Parathyroid adenoma (tissue), 2 donors: ENCODE results near the gene ORMDL1.
A peak's percentile ranks its signal among the peaks of the same experiment; 100 is the strongest.
"Not testable (repeated sequence)": the region's sequence is repeated elsewhere in the genome, so short reads cannot be mapped to it uniquely, and the experiment has no call there.

Experiments
- H2AFZ ChIP-seq: fragments of 300-600 bp; sonication (generic); one replicate; pipeline ENCODE4 v1.7.0; 2017; ENCODE audit warnings: antibody characterized with exemption, mild to moderate bottlenecking
- H3K27ac ChIP-seq: fragments of 300-600 bp; sonication (generic); one replicate; pipeline ENCODE4 v1.7.0; 2017
- H3K27me3 ChIP-seq: fragments of 300-600 bp; sonication (generic); one replicate; pipeline ENCODE4 v1.7.0; 2017; ENCODE audit warnings: low read length; ENCODE audit not compliant: control insufficient read depth, insufficient read depth
- H3K36me3 ChIP-seq: fragments of 300-600 bp; sonication (generic); one replicate; pipeline ENCODE4 v1.7.0; 2017; ENCODE audit warnings: low read length; ENCODE audit not compliant: control insufficient read depth, insufficient read depth
- H3K4me1 ChIP-seq: fragments of 300-600 bp; sonication (generic); one replicate; pipeline ENCODE4 v1.7.0; 2017; ENCODE audit warnings: control low read depth
- H3K4me2 ChIP-seq: fragments of 300-600 bp; sonication (generic); one replicate; pipeline ENCODE4 v1.7.0; 2017; ENCODE audit warnings: low read length
- H3K4me3 ChIP-seq: fragments of 300-600 bp; sonication (generic); one replicate; pipeline ENCODE4 v1.7.0; 2017; ENCODE audit warnings: low read depth, low read length
- H3K79me2 ChIP-seq: fragments of 300-600 bp; sonication (generic); one replicate; pipeline ENCODE4 v1.7.0; 2017; ENCODE audit warnings: control low read depth
- H3K9ac ChIP-seq: fragments of 300-600 bp; sonication (generic); one replicate; pipeline ENCODE4 v1.7.0; 2017; ENCODE audit warnings: mild to moderate bottlenecking
- H3K9me3 ChIP-seq: fragments of 300-600 bp; sonication (generic); one replicate; pipeline ENCODE4 v1.7.0; 2017; ENCODE audit warnings: low read length; ENCODE audit not compliant: control insufficient read depth
- TF ChIP-seq, protein P1 (sequence below): fragments of 300-600 bp; sonication (generic); IDR thresholded peaks from one replicate; pipeline ENCODE4 v1.7.0; 2017; ENCODE audit warnings: antibody characterized with exemption, mild to moderate bottlenecking
- donor health status: primary hyperparathyroidism.

ORMDL1 gene

DNA sequence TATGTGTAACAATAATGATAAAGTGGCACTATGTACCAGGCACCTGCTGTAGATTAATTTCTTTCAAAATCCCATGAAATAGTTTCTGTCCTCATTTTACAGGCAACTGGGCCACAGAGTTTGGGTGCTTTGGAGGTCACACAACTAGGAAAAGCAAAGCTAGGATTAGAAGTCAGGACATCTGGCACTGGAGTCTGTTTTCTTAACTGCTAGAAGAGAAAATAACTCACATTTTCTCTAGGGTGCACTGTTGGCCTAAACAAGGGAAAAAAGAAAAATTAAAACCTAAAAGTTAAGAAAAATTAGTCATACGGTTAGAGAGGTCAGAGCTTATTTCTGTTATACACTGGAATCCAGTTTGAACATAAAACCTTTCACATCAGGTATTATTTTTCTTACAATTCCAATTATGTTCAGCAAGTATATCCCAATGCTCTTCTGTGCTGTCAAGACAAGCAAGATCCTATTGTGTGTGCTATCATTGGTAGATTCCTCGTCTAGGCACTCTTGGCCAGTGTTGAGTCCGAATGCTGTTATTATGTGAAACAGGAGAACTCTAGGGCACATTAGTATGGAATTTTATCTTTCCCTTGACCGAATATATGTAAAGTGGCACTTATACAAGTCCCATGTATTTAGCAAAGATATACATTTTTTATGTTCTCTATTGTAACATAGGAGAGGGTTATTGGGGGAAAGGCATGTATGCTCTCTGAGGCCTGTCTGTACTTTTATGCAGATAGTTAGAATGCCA, 20.1 kb downstream of the ORMDL1 start:
- Histone ChIP-seq H3K27ac (no peak overlapping the region), H3K79me2 (no peaks in the 10 kb centered on the region), H3K4me1 (peaks cover 3% of the 10 kb centered on the region), H3K4me3 (no peak overlapping the region), H2AFZ (peak overlapping the region; percentile 96), H3K9ac (no peak overlapping the region), H3K27me3 (no peaks in the 10 kb centered on the region), H3K9me3 (no peaks in the 10 kb centered on the region), H3K36me3 (no peaks in the 10 kb centered on the region), H3K4me2 (no peak overlapping the region)
- TF ChIP-seq, protein P1, sequence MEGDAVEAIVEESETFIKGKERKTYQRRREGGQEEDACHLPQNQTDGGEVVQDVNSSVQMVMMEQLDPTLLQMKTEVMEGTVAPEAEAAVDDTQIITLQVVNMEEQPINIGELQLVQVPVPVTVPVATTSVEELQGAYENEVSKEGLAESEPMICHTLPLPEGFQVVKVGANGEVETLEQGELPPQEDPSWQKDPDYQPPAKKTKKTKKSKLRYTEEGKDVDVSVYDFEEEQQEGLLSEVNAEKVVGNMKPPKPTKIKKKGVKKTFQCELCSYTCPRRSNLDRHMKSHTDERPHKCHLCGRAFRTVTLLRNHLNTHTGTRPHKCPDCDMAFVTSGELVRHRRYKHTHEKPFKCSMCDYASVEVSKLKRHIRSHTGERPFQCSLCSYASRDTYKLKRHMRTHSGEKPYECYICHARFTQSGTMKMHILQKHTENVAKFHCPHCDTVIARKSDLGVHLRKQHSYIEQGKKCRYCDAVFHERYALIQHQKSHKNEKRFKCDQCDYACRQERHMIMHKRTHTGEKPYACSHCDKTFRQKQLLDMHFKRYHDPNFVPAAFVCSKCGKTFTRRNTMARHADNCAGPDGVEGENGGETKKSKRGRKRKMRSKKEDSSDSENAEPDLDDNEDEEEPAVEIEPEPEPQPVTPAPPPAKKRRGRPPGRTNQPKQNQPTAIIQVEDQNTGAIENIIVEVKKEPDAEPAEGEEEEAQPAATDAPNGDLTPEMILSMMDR, result no peak

DNA sequence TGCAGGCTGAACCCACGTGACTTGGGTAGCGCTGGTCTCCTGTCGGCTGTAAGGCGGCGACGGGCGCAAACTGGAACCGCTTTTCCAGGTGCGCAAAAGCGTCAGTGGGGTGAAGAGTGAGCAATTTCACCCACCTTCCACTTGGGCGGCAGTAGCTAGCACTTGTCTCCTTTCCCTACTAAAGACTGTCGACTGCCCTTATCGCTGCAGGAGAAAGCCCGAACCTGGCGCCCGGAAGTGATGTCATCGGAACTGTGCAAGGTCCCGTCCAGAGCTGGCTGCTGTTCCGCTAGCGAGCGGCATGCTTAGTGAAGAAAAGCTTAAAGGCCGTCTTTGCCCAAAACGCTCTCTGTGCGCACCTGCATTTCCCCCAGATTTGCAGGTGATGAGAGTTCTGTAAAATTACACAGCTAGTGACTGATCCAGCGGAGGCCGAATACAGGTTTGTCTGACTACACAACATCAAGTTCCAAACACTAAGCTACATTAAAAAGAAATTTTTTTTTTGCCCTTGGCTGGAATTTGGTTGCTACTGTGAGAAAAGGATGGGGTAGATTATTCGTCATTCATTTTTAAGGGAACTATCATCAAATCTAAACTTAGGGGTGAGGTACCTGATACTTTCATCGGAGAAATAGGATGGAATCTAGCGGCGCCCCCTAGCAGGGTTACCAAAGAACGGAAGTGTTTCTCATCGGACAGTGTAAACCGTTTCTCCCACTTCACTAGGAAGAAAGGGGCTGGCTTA, 21.4 kb downstream of the ORMDL1 start, which contains the start of gene OSGEPL1:
Gene OSGEPL1 (minus strand): TSS at position 242 of the 748 bp plus-strand sequence. CDS start 1,152 bp downstream, outside the sequence.
- Histone ChIP-seq H3K9ac (no peak within 1 kb of the TSS), H3K27me3 (no peaks in the 10 kb centered on the region), H3K4me1 (peaks cover 3% of the 10 kb centered on the region), H3K9me3 (no peaks in the 10 kb centered on the region), H3K27ac (peak within 1 kb of the TSS; percentile 87), H2AFZ (peak within 1 kb of the TSS; percentile 96), H3K4me3 (peak within 1 kb of the TSS; percentile 84), H3K36me3 (no peaks in the 10 kb centered on the region), H3K79me2 (no peaks in the 10 kb centered on the region), H3K4me2 (peak within 1 kb of the TSS; percentile 81)
- TF ChIP-seq, protein P1, result peak; percentile 60

DNA sequence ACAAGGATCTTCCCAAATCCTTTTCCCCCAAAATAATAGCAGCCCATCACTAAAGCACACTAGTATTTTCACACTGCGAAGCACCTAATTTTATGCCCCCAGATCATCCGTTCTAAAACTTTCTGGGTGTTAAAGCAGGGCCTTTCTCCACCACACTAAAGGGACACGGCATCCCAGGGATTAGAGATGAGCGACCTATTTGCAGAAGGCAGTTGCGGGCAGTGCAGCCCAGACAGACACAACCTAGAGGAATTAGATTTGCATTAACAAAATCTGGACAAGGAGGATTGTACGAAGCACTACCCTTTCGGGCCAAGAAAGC, 21.9 kb downstream of the ORMDL1 start:
- TF ChIP-seq, protein P1, result no peak
- Histone ChIP-seq H3K4me3 (peak overlapping the region; percentile 84), H3K27ac (peak overlapping the region; percentile 87), H3K9ac (no peak overlapping the region), H3K27me3 (no peaks in the 10 kb centered on the region), H3K4me2 (peak overlapping the region; percentile 81), H3K79me2 (no peaks in the 10 kb centered on the region), H3K36me3 (no peaks in the 10 kb centered on the region), H3K9me3 (no peaks in the 10 kb centered on the region), H2AFZ (peak overlapping the region; percentile 96), H3K4me1 (peaks cover 3% of the 10 kb centered on the region)

DNA sequence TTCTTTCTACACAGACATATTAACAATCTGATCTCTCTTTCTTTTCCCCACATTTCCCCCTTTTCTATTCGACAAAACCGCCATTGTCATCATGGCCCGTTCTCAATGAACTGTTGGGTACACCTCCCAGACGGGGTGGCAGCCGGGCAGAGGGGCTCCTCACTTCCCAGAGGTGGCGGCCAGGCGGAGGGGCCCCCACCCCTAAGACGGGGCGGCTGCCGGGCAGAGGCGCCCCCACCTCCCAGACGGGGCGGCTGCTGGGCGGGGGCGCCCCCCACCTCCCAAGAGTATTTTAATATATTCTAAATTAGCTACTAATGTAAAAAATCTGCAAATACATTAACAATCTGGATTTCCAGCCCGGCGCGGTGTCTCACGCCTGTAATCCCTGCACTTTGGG, 24.0 kb downstream of the ORMDL1 start:
- H3K79me2 ChIP-seq, H3K4me2 ChIP-seq, H3K36me3 ChIP-seq, H3K9ac ChIP-seq, H3K27ac ChIP-seq, H3K27me3 ChIP-seq, H3K4me1 ChIP-seq, H3K9me3 ChIP-seq, H2AFZ ChIP-seq, H3K4me3 ChIP-seq: not testable (repeated sequence)

DNA sequence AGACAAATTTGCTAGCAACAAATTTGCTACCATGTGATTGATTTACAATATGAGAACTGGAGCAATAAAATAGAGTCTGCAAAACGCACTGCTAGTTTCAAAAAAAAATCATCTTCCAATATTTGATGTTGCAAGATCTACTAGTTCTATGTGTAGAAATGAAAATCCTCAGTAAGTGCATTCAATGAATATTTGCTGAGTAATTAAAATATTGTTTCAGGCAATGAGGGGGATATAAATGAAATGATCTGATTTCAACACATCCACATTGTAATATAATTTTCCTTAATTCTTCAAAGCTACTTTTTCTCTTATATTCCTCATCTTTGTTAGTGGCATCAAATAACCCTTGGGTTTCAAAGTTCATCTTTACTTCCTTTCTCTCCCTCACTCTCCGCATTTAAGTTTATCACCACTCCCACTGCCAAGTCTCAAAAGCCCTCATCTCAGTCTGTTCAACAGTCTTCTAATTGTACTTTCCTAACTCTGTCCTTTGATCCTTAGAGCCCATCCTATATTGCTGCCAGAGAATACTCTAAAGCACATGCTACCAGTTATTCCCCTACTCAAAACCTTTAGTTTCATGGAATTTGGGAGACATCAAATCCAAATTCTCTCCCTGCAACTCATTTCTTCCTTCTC, 27.7 kb downstream of the ORMDL1 start:
- Histone ChIP-seq H3K36me3 (no peaks in the 10 kb centered on the region), H3K79me2 (no peaks in the 10 kb centered on the region)
- TF ChIP-seq, protein P1, result no peak

More for the DNA sequence above, 27.7 kb downstream of the ORMDL1 start:
- Histone ChIP-seq H2AFZ (no peak overlapping the region), H3K4me1 (no peaks in the 10 kb centered on the region), H3K27ac (no peak overlapping the region), H3K9ac (no peak overlapping the region), H3K4me2 (no peak overlapping the region), H3K27me3 (no peaks in the 10 kb centered on the region), H3K9me3 (no peaks in the 10 kb centered on the region), H3K4me3 (no peak overlapping the region)
